Measurements from ENCODE around the gene RAB20. TPM values are rescaled to one million over a fixed set of nuclear protein-coding genes. Genes with fewer than 3 reads are reported as not detected.
"Not testable (repeated sequence)": the region's sequence is repeated elsewhere in the genome, so short reads cannot be mapped to it uniquely, and the experiment has no call there.

Gene RAB20
- total and polyA plus RNA-seq, 4 donors, result 9.8 to 36.9 (median 25.2) TPM

GRCh38 chr13:110498765-110499164 lies 62.8 kb downstream of the RAB20 start:
- WGBS, result 96% methylated on average over 10 of the region's 10 CpGs
- H3K27ac ChIP-seq (ENCODE audit: low read depth in 1 of 2, low read length in 2 of 2), result no peak overlapping the region
- H3K9ac ChIP-seq (ENCODE audit: low read depth in 1 of 2, low read length in 2 of 2), result no peak overlapping the region
- TF ChIP-seq HNF4A (conservative IDR thresholded peaks at IDR 0.05) (no peak), RXRA (IDR thresholded peaks at IDR 0.05) (no peak), HNF4G (IDR thresholded peaks at IDR 0.05) (no peak), EGR1 (IDR thresholded peaks at IDR 0.05; ENCODE audit: low read depth in 2 of 2) (no peak), GABPA (IDR thresholded peaks at IDR 0.05 in 1 of 2, conservative IDR thresholded peaks at IDR 0.05 in 1 of 2) (no peak), FOXA2 (IDR thresholded peaks at IDR 0.05) (no peak), CTCF (IDR thresholded peaks at IDR 0.05; ENCODE audit: low read depth, low read length, missing input control) (no peak), MAX (IDR thresholded peaks at IDR 0.05) (no peak), FOXA1 (IDR thresholded peaks at IDR 0.05) (no peak), ZBTB33 (IDR thresholded peaks at IDR 0.05) (no peak), RAD21 (IDR thresholded peaks at IDR 0.05) (no peak), ATF3 (IDR thresholded peaks at IDR 0.05) (no peak), NR2F2 (IDR thresholded peaks at IDR 0.05) (no peak), REST (IDR thresholded peaks at IDR 0.05) (no peak), TAF1 (conservative IDR thresholded peaks at IDR 0.05) (no peak), JUND (IDR thresholded peaks at IDR 0.05) (no peak)
- DNase-seq (ENCODE audit: low spot score), result no peak
- H3K9me3 ChIP-seq (ENCODE audit: control insufficient read depth in 4 of 4, low read length in 3 of 4), result peaks cover 0 to 3% (median 0%) of the 10 kb centered on the region in 4 donors
- H3K27me3 ChIP-seq (ENCODE audit: control insufficient read depth in 4 of 4, insufficient read depth in 4 of 4, low read length in 3 of 4), result no peaks in the 10 kb centered on the region
- H3K36me3 ChIP-seq (ENCODE audit: control insufficient read depth in 4 of 4, insufficient read depth in 3 of 4, low read depth in 1 of 4, low read length in 3 of 4), result no peaks in the 10 kb centered on the region
- no peak overlapping the region for H3K4me3 ChIP-seq (ENCODE audit: low read depth in 1 of 3, low read length in 3 of 3)
- peaks cover 0 to 8% (median 4%) of the 10 kb centered on the region in 4 donors for H3K4me1 ChIP-seq (ENCODE audit: control insufficient read depth in 4 of 4, insufficient read depth in 4 of 4, low read length in 3 of 4)

- no peak overlapping the region for H3K9ac ChIP-seq (ENCODE audit: low read depth in 1 of 2, low read length in 2 of 2)
- WGBS, result 88% methylated on average over 5 of the region's 5 CpGs
- no peaks in the 10 kb centered on the region for H3K36me3 ChIP-seq (ENCODE audit: control insufficient read depth in 4 of 4, insufficient read depth in 3 of 4, low read depth in 1 of 4, low read length in 3 of 4)
- H3K4me3 ChIP-seq (ENCODE audit: low read depth in 1 of 3, low read length in 3 of 3), result no peak overlapping the region
- no peak overlapping the region for H3K27ac ChIP-seq (ENCODE audit: low read depth in 1 of 2, low read length in 2 of 2)
- H3K4me1 ChIP-seq (ENCODE audit: control insufficient read depth in 4 of 4, insufficient read depth in 4 of 4, low read length in 3 of 4), result peaks cover 0 to 8% (median 4%) of the 10 kb centered on the region in 4 donors
- no peak for TF ChIP-seq JUND (IDR thresholded peaks at IDR 0.05)
- no peak for TF ChIP-seq TAF1 (conservative IDR thresholded peaks at IDR 0.05)
- TF ChIP-seq SP1 (IDR thresholded peaks at IDR 0.05), result no peak
- no peak for TF ChIP-seq FOXA1 (IDR thresholded peaks at IDR 0.05)
- TF ChIP-seq YY1 (IDR thresholded peaks at IDR 0.05), result no peak
- no peak for TF ChIP-seq EGR1 (IDR thresholded peaks at IDR 0.05; ENCODE audit: low read depth in 2 of 2)
- no peak for TF ChIP-seq FOXA2 (IDR thresholded peaks at IDR 0.05)
- TF ChIP-seq HNF4G (IDR thresholded peaks at IDR 0.05), result no peak
- DNase-seq (ENCODE audit: low spot score), result no peak
- peaks cover 0 to 3% (median 0%) of the 10 kb centered on the region in 4 donors for H3K9me3 ChIP-seq (ENCODE audit: control insufficient read depth in 4 of 4, low read length in 3 of 4)
- no peaks in the 10 kb centered on the region for H3K27me3 ChIP-seq (ENCODE audit: control insufficient read depth in 4 of 4, insufficient read depth in 4 of 4, low read length in 3 of 4)
Observed at GRCh38 chr13:110498327-110498726, 63.2 kb downstream of the RAB20 start.

- not testable (repeated sequence) for DNase-seq (ENCODE audit: low spot score); H3K4me1 ChIP-seq (ENCODE audit: control insufficient read depth in 4 of 4, insufficient read depth in 4 of 4, low read length in 3 of 4); H3K9ac ChIP-seq (ENCODE audit: low read depth in 1 of 2, low read length in 2 of 2); H3K27ac ChIP-seq (ENCODE audit: low read depth in 1 of 2, low read length in 2 of 2); H3K27me3 ChIP-seq (ENCODE audit: control insufficient read depth in 4 of 4, insufficient read depth in 4 of 4, low read length in 3 of 4); H3K36me3 ChIP-seq (ENCODE audit: control insufficient read depth in 4 of 4, insufficient read depth in 3 of 4, low read depth in 1 of 4, low read length in 3 of 4); H3K9me3 ChIP-seq (ENCODE audit: control insufficient read depth in 4 of 4, low read length in 3 of 4); H3K4me3 ChIP-seq (ENCODE audit: low read depth in 1 of 3, low read length in 3 of 3)
- 99% methylated on average over 3 of the region's 3 CpGs for WGBS
Observed at GRCh38 chr13:110497896-110498295, 63.6 kb downstream of the RAB20 start.

Measured in liver (tissue), 9 donors.